ENCODE data around the gene LUC7L2. TPM values are rescaled to one million over a fixed set of nuclear protein-coding genes. Genes with fewer than 3 reads are reported as not detected.

Gene LUC7L2
- total and polyA plus RNA-seq, 9 of the 15 experiments (the other 6 are each of a cell fraction or from before 2014, with no cell fraction given) = 56.1 to 207 (median 141) TPM

GRCh38 chr7:139359366-139360209 lies at the start of gene LUC7L2 (continued):
- TF ChIP-seq, protein P1, sequence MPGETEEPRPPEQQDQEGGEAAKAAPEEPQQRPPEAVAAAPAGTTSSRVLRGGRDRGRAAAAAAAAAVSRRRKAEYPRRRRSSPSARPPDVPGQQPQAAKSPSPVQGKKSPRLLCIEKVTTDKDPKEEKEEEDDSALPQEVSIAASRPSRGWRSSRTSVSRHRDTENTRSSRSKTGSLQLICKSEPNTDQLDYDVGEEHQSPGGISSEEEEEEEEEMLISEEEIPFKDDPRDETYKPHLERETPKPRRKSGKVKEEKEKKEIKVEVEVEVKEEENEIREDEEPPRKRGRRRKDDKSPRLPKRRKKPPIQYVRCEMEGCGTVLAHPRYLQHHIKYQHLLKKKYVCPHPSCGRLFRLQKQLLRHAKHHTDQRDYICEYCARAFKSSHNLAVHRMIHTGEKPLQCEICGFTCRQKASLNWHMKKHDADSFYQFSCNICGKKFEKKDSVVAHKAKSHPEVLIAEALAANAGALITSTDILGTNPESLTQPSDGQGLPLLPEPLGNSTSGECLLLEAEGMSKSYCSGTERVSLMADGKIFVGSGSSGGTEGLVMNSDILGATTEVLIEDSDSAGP (CRISPR knock-in tag; IDR thresholded peaks at IDR 0.05) = peak; percentile 75
- no peak for TF ChIP-seq BCL6 (CRISPR knock-in tag; IDR thresholded peaks at IDR 0.05)
- no peak for TF ChIP-seq MED1 (CRISPR knock-in tag; IDR thresholded peaks at IDR 0.05; ENCODE audit: borderline replicate concordance)
- TF ChIP-seq MIER1 (IDR thresholded peaks at IDR 0.05; ENCODE audit: low read depth) = no peak
- TF ChIP-seq ZNF583 (CRISPR knock-in tag; IDR thresholded peaks at IDR 0.05) = no peak
- TF ChIP-seq TEAD2 (tag; IDR thresholded peaks at IDR 0.05) = no peak
- peak; percentile 94 for TF ChIP-seq ZNF224 (CRISPR knock-in tag; IDR thresholded peaks at IDR 0.05)
- TF ChIP-seq, protein P2, sequence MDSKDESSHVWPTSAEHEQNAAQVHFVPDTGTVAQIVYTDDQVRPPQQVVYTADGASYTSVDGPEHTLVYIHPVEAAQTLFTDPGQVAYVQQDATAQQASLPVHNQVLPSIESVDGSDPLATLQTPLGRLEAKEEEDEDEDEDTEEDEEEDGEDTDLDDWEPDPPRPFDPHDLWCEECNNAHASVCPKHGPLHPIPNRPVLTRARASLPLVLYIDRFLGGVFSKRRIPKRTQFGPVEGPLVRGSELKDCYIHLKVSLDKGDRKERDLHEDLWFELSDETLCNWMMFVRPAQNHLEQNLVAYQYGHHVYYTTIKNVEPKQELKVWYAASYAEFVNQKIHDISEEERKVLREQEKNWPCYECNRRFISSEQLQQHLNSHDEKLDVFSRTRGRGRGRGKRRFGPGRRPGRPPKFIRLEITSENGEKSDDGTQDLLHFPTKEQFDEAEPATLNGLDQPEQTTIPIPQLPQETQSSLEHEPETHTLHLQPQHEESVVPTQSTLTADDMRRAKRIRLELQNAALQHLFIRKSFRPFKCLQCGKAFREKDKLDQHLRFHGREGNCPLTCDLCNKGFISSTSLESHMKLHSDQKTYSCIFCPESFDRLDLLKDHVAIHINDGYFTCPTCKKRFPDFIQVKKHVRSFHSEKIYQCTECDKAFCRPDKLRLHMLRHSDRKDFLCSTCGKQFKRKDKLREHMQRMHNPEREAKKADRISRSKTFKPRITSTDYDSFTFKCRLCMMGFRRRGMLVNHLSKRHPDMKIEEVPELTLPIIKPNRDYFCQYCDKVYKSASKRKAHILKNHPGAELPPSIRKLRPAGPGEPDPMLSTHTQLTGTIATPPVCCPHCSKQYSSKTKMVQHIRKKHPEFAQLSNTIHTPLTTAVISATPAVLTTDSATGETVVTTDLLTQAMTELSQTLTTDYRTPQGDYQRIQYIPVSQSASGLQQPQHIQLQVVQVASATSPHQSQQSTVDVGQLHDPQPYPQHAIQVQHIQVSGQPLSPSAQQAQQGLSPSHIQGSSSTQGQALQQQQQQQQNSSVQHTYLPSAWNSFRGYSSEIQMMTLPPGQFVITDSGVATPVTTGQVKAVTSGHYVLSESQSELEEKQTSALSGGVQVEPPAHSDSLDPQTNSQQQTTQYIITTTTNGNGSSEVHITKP (IDR thresholded peaks at IDR 0.05; ENCODE audit: partially characterized antibody) = peak; percentile 57
- TF ChIP-seq THRAP3 (IDR thresholded peaks at IDR 0.05; ENCODE audit: borderline replicate concordance) = no peak; the same call in 1 of the 2 replicates
- TF ChIP-seq KDM2B (CRISPR knock-in tag; IDR thresholded peaks at IDR 0.05) = peak; percentile 71
- no peak for TF ChIP-seq CREBBP (IDR thresholded peaks at IDR 0.05; ENCODE audit: low read depth, low read length)
- no peak for TF ChIP-seq U2AF2 (optimal IDR thresholded peaks at IDR 0.05; ENCODE audit: low read depth, low read length)
- peak; percentile 35 for TF ChIP-seq KAT7 (CRISPR knock-in tag; IDR thresholded peaks at IDR 0.05; ENCODE audit: borderline replicate concordance)
- TF ChIP-seq ZNF280A (IDR thresholded peaks at IDR 0.05; ENCODE audit: low read depth, partially characterized antibody) = no peak
- TF ChIP-seq PHTF2 (CRISPR knock-in tag; IDR thresholded peaks at IDR 0.05) = peak; percentile 73; the same call in 1 of the 2 replicates
- TF ChIP-seq HOXB6 (CRISPR knock-in tag; IDR thresholded peaks at IDR 0.05; ENCODE audit: borderline replicate concordance) = no peak
- no peak for TF ChIP-seq ZNF217 (CRISPR knock-in tag; IDR thresholded peaks at IDR 0.05)
